Measurements from ENCODE around the gene SIGLEC11.

The SIGLEC11 gene

GRCh38 chr19:49906879-49907564 is 54.0 kb downstream of the SIGLEC11 start:
- no peak for DNase-seq (ENCODE audit: low read depth)
- no peak overlapping the region for H3K4me3 ChIP-seq (ENCODE audit: control insufficient read depth, low read depth, low read length)
- TF ChIP-seq CTCF (conservative IDR thresholded peaks at IDR 0.05; ENCODE audit: control insufficient read depth, insufficient read depth, low read depth, low read length): no peak

GRCh38 chr19:49904136-49904535 is 56.8 kb downstream of the SIGLEC11 start:
- TF ChIP-seq CTCF (conservative IDR thresholded peaks at IDR 0.05; ENCODE audit: control insufficient read depth, insufficient read depth, low read depth, low read length): no peak
- DNase-seq (ENCODE audit: low read depth): no peak
- no peak overlapping the region for H3K4me3 ChIP-seq (ENCODE audit: control insufficient read depth, low read depth, low read length)

Data from fibroblast of mammary gland (primary cell).